Measurements from ENCODE around the gene CEPT1. TPM values are rescaled to one million over a fixed set of nuclear protein-coding genes. Genes with fewer than 3 reads are reported as not detected.

Gene CEPT1
- total and polyA plus RNA-seq, 4 donors: 13.2 to 41.3 (median 19.1) TPM

Other genes with a start within 250 kb of the CEPT1 start
- gene LRIF1, start 176.3 kb upstream of the CEPT1 start, total RNA-seq: 1 to 10 TPM; 6.3 to 6.7 TPM
- 1 to 10 TPM; 1.5 to 3.4 TPM for gene LRIF1, start 176.3 kb upstream of the CEPT1 start, polyA plus RNA-seq
- gene DRAM2, start 130 bp upstream of the CEPT1 start, total RNA-seq: 10 to 100 TPM; 23.6 to 37.6 TPM
- gene DRAM2, start 130 bp upstream of the CEPT1 start, polyA plus RNA-seq: 10 to 100 TPM; 23.9 to 78.5 TPM
- gene DENND2D, start 60.4 kb downstream of the CEPT1 start, total RNA-seq: 10 to 100 TPM; 12.3 to 17.7 TPM
- gene DENND2D, start 60.4 kb downstream of the CEPT1 start, polyA plus RNA-seq: 10 to 100 TPM in 1 of 2 donors, under 1 TPM in 1; 0.77 to 20.3 TPM
- gene CHI3L2, start 87.5 kb downstream of the CEPT1 start, total RNA-seq: 10 to 100 TPM in 1 of 2 donors, 1 to 10 TPM in 1; 7.8 to 12.5 TPM
- under 1 TPM in 1 of 2 donors, not detected in 1; 0.33 TPM for gene CHI3L2, start 87.5 kb downstream of the CEPT1 start, polyA plus RNA-seq
- not detected for gene CHIA, start 150.6 kb downstream of the CEPT1 start, total RNA-seq
- under 1 TPM in 1 of 2 donors, not detected in 1; 0.28 TPM for gene CHIA, start 150.6 kb downstream of the CEPT1 start, polyA plus RNA-seq

Data from aorta (tissue), 4 donors.